ENCODE measurements around the gene TMEM81.

Gene TMEM81

DNA sequence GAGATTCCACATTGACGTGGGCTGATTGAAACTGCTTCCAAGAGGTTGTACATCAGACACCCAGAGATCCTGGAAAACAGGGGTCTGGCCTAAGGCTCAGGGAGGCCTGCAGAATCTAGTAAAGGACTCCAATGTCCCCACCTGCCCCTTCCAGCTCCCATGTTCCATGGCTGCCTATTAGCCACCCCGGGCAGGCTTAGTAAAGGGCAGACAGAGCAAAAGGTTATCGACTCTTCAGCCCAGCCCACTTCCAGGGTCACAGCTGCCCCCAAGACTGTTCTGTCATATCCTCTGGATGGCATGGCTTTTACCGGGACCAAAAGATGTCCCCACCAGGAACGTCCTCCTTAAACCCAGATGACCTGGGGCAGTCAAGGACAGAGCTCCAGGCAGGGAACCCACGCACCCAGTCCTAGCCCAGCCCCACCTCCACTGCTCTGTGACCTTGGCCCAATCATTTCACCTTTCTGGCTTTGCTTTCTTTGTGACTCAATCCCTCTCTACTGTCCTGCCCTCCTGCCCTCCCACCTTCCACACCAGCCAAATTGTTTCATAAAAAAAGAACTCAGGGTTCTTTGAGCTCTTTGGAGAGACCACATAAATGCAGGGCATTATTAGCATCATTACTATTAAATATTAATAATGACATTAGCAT, 46.0 kb downstream of the TMEM81 start:
- DNase-seq (ENCODE audit: low read depth in 2 of 2, low spot score in 1 of 2), result no peak

DNA sequence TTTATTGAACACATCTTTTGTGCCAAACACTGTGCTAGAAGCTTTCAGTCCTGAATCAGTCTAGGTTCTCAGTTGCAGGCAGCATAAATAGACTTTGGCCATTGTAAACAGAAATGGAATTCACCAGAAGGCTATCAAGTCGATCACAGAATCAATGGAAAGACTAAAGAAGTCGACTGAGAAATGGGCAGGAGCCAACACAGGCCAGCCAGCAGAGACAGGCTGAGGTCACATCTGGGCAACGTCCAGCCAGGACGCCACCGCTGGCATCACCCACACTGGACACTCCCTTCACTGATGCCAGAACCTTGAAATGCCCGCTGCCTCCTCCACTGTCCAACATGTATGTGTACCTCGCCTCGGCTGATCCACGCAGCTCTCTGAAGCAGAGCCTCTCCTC, 46.7 kb downstream of the TMEM81 start:
- no peak for DNase-seq (ENCODE audit: low read depth in 2 of 2, low spot score in 1 of 2)

Measured in stimulated activated CD8-positive, alpha-beta memory T cell treated with anti-CD3 and anti-CD28 coated beads, Interleukin-4, amount 100 ng/mL, for 4 hours (primary cell).